Nephron progenitor cell (in vitro differentiated cells): ENCODE measurements around the gene TRABD.

Experiments used
- DNase-seq: peaks from one replicate; pipeline ENCODE4 v3.0.0; 2021
- H3K27ac Mint-ChIP-seq: 2 replicates; pipeline ENCODE4 v1.8.0; 2021; ENCODE audit warnings: mild to moderate bottlenecking, moderate library complexity, mixed read lengths
- H3K27me3 Mint-ChIP-seq: 2 replicates; pipeline ENCODE4 v1.8.0; 2021; ENCODE audit warnings: mild to moderate bottlenecking, low read depth, mixed read lengths; ENCODE audit not compliant: poor library complexity
- H3K36me3 Mint-ChIP-seq: 2 replicates; pipeline ENCODE4 v1.8.0; 2021; ENCODE audit warnings: low read depth, mixed read lengths
- H3K4me1 Mint-ChIP-seq: 2 replicates; pipeline ENCODE4 v1.8.0; 2021; ENCODE audit warnings: mixed read lengths
- H3K4me3 Mint-ChIP-seq: 2 replicates; pipeline ENCODE4 v1.8.0; 2021; ENCODE audit warnings: mild to moderate bottlenecking, moderate library complexity, mixed read lengths
- H3K9me3 Mint-ChIP-seq: 2 replicates; pipeline ENCODE4 v1.8.0; 2021; ENCODE audit warnings: mild to moderate bottlenecking, moderate library complexity, mixed read lengths
- CTCF ChIP-seq: fragments of 200-600 bp; sonication (generic); IDR thresholded peaks from 2 replicates; pipeline ENCODE4 v1.5.0; 2021; ENCODE audit warnings: antibody characterized with exemption

TRABD gene

GRCh38 chr22:50215297-50216054 lies 29.8 kb downstream of the TRABD start:
- TF ChIP-seq CTCF, result no peak
- no peak for DNase-seq
- Mint-ChIP-seq H3K27me3 (no peaks in the 10 kb centered on the region), H3K4me3 (no peak overlapping the region), H3K36me3 (peaks cover 49% of the 10 kb centered on the region), H3K9me3 (no peaks in the 10 kb centered on the region), H3K27ac (no peak overlapping the region), H3K4me1 (no peaks in the 10 kb centered on the region)

GRCh38 chr22:50216055-50216683 lies 30.5 kb downstream of the TRABD start:
- TF ChIP-seq CTCF, result no peak
- no peaks in the 10 kb centered on the region for H3K4me1 Mint-ChIP-seq
- H3K36me3 Mint-ChIP-seq, result peaks cover 50% of the 10 kb centered on the region
- no peaks in the 10 kb centered on the region for H3K9me3 Mint-ChIP-seq
- H3K27ac Mint-ChIP-seq, result no peak overlapping the region
- DNase-seq, result no peak
- H3K27me3 Mint-ChIP-seq, result no peaks in the 10 kb centered on the region
- no peak overlapping the region for H3K4me3 Mint-ChIP-seq

- Mint-ChIP-seq H3K4me1 (no peaks in the 10 kb centered on the region), H3K9me3 (no peaks in the 10 kb centered on the region), H3K4me3 (no peak overlapping the region), H3K27me3 (no peaks in the 10 kb centered on the region), H3K36me3 (peaks cover 47% of the 10 kb centered on the region), H3K27ac (no peak overlapping the region)
- no peak for TF ChIP-seq CTCF
- DNase-seq, result no peak
These were observed 31.2 kb downstream of the TRABD start for GRCh38 chr22:50216684-50217520.

- Mint-ChIP-seq H3K27ac (peak overlapping the region; percentile 66), H3K4me3 (no peak overlapping the region), H3K27me3 (no peaks in the 10 kb centered on the region), H3K9me3 (no peaks in the 10 kb centered on the region), H3K4me1 (no peaks in the 10 kb centered on the region), H3K36me3 (peaks cover 45% of the 10 kb centered on the region)
- no peak for DNase-seq
- no peak for TF ChIP-seq CTCF
These were observed 31.9 kb downstream of the TRABD start for GRCh38 chr22:50217543-50218152.

- H3K9me3 Mint-ChIP-seq, result no peaks in the 10 kb centered on the region
- no peak for DNase-seq
- H3K4me1 Mint-ChIP-seq, result no peaks in the 10 kb centered on the region
- no peak overlapping the region for H3K4me3 Mint-ChIP-seq
- peaks cover 43% of the 10 kb centered on the region for H3K36me3 Mint-ChIP-seq
- no peaks in the 10 kb centered on the region for H3K27me3 Mint-ChIP-seq
- no peak overlapping the region for H3K27ac Mint-ChIP-seq
- TF ChIP-seq CTCF, result no peak
These were observed 32.7 kb downstream of the TRABD start for GRCh38 chr22:50218153-50218995.
